ENCODE results near the gene SEPTIN12. TPM values are rescaled to one million over a fixed set of nuclear protein-coding genes. Genes with fewer than 3 reads are reported as not detected.

The SEPTIN12 gene
- total and polyA plus RNA-seq, 2 of the 8 experiments (the other 6 are each of a cell fraction or from before 2014, with no cell fraction given), result 0.24 TPM; not detected in 1

DNA sequence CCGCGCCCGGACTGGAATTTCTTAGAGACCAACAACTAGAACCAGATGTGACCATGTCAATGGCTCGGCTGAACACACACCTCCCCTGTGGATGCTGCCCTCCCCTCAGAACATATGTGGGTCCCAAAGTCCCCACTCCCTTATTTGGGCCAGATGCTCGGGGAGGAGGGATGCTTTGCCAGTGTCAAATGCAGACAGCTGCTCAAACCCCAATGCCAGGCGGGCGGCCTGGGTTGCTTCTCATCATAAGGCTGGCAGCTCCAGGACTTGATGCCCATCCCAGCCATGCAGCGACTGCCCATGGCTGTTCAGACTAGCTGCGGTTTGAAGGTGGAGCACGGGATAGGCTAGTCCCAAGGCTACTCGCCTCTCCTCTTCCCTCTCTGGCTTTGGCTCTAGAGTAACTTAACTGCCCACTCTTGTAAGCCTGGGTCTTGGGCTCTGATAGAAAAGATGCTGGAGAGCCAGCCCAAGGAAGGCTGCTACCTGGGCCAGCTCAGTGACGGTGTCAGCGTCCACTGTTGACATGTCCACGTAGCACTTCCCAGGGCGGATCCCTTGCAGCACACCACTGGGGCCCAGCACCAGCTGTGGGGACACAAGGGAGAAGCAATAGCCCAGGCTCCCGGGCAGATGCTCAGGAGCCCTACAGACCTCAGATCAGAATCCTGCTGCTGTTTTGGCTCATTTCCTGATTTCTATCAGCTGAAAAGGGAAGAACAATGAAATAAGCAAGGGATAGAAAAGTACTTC lies 25.3 kb upstream of the SEPTIN12 start:
- no peaks in the 10 kb centered on the region for H3K79me1 ChIP-seq (ENCODE audit: low read depth, low read length)
- H3K4me2 ChIP-seq (ENCODE audit: insufficient read depth in 1 of 2, low read depth in 2 of 2, low read length in 2 of 2), result no peak overlapping the region
- no peaks in the 10 kb centered on the region for H3K79me2 ChIP-seq (ENCODE audit: control insufficient read depth in 1 of 2, insufficient read depth in 2 of 2, low read length in 2 of 2)
- H3K23ac ChIP-seq (ENCODE audit: insufficient read length), result no peak overlapping the region
- no peak overlapping the region for H3K18ac ChIP-seq (ENCODE audit: extremely low read depth, low read length)
- H3K9ac ChIP-seq (replicated peaks in 1 of 4; ENCODE audit: extremely low read depth in 1 of 4, low read depth in 3 of 4, low read length in 3 of 4), result no peak overlapping the region
- no peak overlapping the region for H2BK120ac ChIP-seq (replicated peaks; ENCODE audit: low read depth, low read length)
- H3K4me3 ChIP-seq (ENCODE audit: extremely low read depth in 1 of 4, insufficient read depth in 2 of 4, low read depth in 3 of 4, low read length in 4 of 4), result no peak overlapping the region
- no peak overlapping the region for H2BK15ac ChIP-seq (ENCODE audit: low read length)
- H4K91ac ChIP-seq (replicated peaks; ENCODE audit: insufficient read length, low read length), result no peak overlapping the region
- peaks cover 10 to 53% (median 40%) of the 10 kb centered on the region in 4 experiments for H3K36me3 ChIP-seq (ENCODE audit: control insufficient read depth in 2 of 4, insufficient read depth in 4 of 4, low read length in 3 of 4)
- no peak overlapping the region for H2AK5ac ChIP-seq (ENCODE audit: low read depth, low read length)
- no peak for TF ChIP-seq JUND (IDR thresholded peaks at IDR 0.05; ENCODE audit: low read length)
- TF ChIP-seq SP1 (IDR thresholded peaks at IDR 0.05; ENCODE audit: low read depth, low read length), result no peak
- TF ChIP-seq POU5F1 (IDR thresholded peaks at IDR 0.05; ENCODE audit: low read depth, low read length), result no peak
- no peak for TF ChIP-seq SAP30 (IDR thresholded peaks at IDR 0.05; ENCODE audit: insufficient read depth, insufficient replicate concordance, low read length)
- TF ChIP-seq TBP (IDR thresholded peaks at IDR 0.05; ENCODE audit: low read depth, low read length), result no peak
- TF ChIP-seq RBBP5 (IDR thresholded peaks at IDR 0.05; ENCODE audit: borderline replicate concordance, low read depth, low read length), result no peak
- no peak for TF ChIP-seq KDM4A (IDR thresholded peaks at IDR 0.05; ENCODE audit: low read depth, low read length, severe bottlenecking)
- no peak for TF ChIP-seq CBX8 (IDR thresholded peaks at IDR 0.05; ENCODE audit: borderline replicate concordance, low read depth, low read length)
- FAIRE-seq (no peak), DNase-seq (ENCODE audit: low read depth in 1 of 2, low spot score in 2 of 2) (no peak)
- no peak overlapping the region for H3K14ac ChIP-seq (ENCODE audit: insufficient read length)
- no peak overlapping the region for H2BK20ac ChIP-seq (ENCODE audit: low read length)
- H2BK12ac ChIP-seq (ENCODE audit: low read depth, low read length), result no peak overlapping the region
- H3K4me1 ChIP-seq (replicated peaks in 1 of 4; ENCODE audit: control insufficient read depth in 3 of 4, insufficient read depth in 4 of 4, low read length in 3 of 4), result no peaks in the 10 kb centered on the region
- no peaks in the 10 kb centered on the region for H3K9me3 ChIP-seq (ENCODE audit: insufficient read depth in 2 of 2, low read depth in 1 of 2, low read length in 1 of 2)
- no peak overlapping the region for H2BK5ac ChIP-seq (ENCODE audit: low read depth, low read length)
- H2AFZ ChIP-seq (ENCODE audit: low read length), result no peak overlapping the region
- WGBS, 2 experiments (ENCODE audit: extremely low coverage in 1 of 2, insufficient coverage in 1 of 2, insufficient read length in 1 of 2, insufficient replicate concordance in 2 of 2, low coverage in 1 of 2, low lambda C conversion rate in 2 of 2, missing lambda C conversion rate in 1 of 2), result 94% methylated on average over 16 of the region's 16 CpGs; no CpG with 5 or more reads in 1 of the 2 experiments
- H3K56ac ChIP-seq (replicated peaks; ENCODE audit: insufficient read length, low read depth, low read length), result peak overlapping the region; percentile 25
- no peak overlapping the region for H4K5ac ChIP-seq (ENCODE audit: insufficient read length, low read depth, low read length)
- peaks cover 0 to 8% of the 10 kb centered on the region in 2 experiments for H4K20me1 ChIP-seq (replicated peaks in 1 of 2; ENCODE audit: control insufficient read depth in 1 of 2, insufficient read depth in 2 of 2, low read length in 2 of 2)
- ChIA-PET CTCF (ENCODE audit: partially characterized antibody) (interaction anchor here (1.4 kb wide), 1 partner anchor 96 kb away, joined by 7 read pairs; no protein-coding TSS in a partner anchor), POLR2A (ENCODE audit: partially characterized antibody) (interaction anchor here (0.6 kb wide), 1 partner anchor 56 kb away, joined by 4 read pairs; no protein-coding TSS in a partner anchor)
- H3K27me3 ChIP-seq (replicated peaks in 1 of 4; ENCODE audit: control insufficient read depth in 3 of 4, extremely low read depth in 1 of 4, insufficient read depth in 3 of 4, low read length in 3 of 4), result no peaks in the 10 kb centered on the region
- no peak overlapping the region for H3K4ac ChIP-seq (replicated peaks; ENCODE audit: insufficient read length, low read depth, low read length)
- no peak overlapping the region for H3K27ac ChIP-seq (ENCODE audit: low read depth, low read length)
- no peaks in the 10 kb centered on the region for H3K23me2 ChIP-seq (ENCODE audit: low read depth, low read length)
- no peak overlapping the region for H4K8ac ChIP-seq (ENCODE audit: extremely low read depth, insufficient read depth, low read length)

Data from H1 (cell line).